Measurements from ENCODE around the gene HOXA10.
A peak's percentile ranks its signal among the peaks of the same experiment; 100 is the strongest.

Gene HOXA10

DNA sequence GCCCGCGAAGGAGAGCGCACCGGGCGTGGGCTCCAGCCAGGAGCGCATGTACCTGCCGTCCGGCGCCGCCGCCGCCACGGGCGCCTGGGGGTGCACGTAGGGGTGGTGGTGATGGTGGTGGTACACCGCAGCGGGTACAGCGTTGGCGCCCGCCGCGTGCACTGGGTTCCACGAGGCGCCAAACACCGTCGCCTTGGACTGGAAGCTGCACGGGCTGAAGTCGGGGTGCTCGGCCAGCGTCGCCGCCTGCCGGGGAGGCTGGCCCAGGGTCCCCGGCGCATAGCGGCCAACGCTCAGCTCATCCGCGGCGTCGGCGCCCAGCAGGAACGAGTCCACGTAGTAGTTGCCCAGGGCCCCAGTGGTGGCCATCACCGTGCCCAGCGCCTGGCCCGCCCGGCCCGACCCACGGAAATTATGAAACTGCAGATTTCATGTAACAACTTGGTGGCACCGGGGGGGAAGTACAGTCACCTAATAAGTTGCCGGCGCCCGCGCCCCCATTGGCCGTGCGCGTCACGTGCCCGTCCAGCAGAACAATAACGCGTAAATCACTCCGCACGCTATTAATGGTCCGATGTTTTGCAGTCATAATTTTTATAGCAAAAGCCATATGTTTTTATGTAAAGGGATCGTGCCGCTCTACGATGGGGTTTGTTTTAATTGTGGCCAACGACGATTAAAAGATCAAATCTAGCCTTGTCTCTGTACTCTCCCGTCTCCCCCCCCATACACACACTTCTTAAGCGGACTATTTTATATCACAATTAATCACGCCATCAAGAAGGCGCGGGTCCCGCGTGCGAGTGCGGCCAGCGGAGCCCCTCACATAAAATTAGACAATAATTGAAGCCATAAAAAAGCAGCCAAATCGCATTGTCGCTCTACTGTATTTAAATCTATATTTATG lies 8.8 kb downstream of the HOXA10 start, which contains the start of gene HOXA9:
Gene HOXA9 (minus strand): TSS at position 449 of the 907 bp plus-strand sequence. CDS start 80 bp downstream, at position 369.
- peak; percentile 15 for DNase-seq

DNA sequence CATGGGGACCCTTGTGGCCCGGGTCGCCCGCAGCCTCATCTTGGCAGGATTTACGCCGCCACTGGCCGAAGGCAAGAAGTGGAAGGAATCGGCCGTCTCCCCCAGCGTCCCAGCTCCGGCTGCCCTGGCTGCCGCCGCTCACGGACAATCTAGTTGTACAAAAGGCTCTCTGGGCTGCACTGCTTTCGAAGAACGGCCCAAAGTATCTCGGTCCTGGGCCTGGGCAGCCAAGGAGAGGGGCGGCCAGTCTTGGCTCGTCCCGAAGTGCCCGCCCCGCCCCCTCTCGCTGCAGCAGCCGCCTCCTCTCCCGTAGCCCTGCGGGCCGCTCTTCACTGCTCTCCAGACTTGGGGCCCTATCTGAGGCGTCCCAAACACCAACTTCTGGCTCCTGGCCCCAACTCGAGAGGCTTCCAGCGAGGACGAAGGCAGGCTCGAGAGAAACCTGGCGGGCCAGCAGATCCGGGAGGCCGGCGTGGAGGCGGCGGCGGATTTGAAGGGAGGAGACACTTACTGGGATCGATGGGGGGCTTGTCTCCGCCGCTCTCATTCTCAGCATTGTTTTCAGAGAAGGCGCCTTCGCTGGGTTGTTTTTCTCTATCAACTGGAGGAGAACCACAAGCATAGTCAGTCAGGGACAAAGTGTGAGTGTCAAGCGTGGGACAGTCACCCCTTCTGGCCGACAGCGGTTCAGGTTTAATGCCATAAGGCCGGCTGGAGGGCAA lies 9.6 kb downstream of the HOXA10 start:
- no peak for DNase-seq

DNA sequence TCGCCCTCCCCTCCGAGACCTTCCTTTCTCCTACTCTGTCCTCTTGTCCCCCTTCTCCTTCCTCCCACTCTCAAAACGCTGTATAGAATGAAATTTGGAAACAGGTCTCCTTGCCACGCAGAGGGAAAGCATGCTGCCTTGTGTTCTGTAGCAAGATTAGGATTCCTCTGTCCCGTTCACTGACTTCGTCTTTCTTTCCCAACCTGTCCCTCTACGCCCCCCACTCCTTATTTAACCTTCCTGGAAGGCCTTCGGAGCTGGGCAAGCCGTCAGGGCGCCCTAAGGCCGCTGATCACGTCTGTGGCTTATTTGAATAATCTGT lies 10.1 kb downstream of the HOXA10 start:
- DNase-seq: no peak

DNA sequence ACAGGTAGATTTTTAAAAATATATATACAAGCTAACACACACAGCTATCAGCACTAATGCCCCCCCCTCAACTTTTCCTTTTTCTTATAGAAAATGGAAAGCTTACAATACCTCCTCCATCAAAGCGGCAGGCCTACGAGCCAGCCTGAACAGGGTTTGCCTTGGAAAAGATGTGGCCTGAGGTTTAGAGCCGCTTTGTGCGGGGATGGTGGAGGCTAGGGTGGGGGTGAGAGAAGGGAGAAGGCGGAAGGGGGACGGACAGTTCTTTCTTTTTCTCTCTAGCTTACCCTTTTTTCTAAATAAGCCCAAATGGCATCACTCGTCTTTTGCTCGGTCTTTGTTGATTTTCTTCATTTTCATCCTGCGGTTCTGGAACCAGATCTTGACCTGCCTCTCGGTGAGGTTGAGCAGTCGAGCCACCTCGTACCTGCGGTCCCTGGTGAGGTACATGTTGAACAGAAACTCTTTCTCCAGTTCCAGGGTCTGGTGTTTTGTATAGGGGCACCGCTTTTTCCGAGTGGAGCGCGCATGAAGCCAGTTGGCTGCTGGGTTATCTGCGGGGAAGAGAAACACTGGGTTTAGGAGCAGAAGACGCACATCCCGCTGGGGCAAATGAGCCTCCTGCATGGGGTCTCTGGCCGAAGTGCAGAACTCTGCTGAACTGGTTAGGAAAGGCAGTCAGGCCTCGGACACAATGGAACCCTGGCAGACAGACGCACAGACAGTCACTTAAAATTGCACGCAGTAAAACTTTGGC lies 10.7 kb downstream of the HOXA10 start:
- DNase-seq: peak; percentile 2

DNA sequence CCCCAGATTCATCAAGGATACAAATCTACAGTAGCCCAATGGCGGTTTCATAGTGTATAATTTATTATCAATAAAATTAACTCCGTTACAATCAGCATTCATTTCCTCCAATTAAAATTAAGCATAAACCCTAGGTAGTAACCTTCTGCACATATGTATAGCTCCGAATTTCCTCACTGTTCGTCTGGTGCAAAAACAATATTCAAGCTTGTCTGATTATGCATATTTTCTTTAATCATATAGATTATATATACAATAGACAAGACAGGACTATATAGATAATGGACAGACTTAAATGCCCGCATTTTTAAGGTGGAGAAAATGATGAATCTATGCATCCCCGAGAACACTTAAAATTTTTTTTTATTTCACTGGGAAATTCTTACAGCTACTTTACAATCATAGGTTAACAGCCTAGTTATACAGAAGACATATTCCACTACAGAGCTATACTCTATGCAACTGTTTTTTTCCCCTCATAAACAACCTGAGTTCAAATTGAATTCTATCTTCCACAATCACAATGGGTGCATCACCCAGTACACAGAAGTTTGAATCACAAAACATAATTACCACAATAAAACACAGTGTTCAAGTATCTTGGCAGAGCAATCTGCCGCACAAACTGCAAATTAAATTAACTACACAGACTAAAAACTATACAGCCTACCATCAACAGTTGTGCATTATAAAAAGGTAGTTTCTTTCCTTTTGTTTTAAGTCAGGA lies 11.4 kb downstream of the HOXA10 start:
- no peak for DNase-seq

DNA sequence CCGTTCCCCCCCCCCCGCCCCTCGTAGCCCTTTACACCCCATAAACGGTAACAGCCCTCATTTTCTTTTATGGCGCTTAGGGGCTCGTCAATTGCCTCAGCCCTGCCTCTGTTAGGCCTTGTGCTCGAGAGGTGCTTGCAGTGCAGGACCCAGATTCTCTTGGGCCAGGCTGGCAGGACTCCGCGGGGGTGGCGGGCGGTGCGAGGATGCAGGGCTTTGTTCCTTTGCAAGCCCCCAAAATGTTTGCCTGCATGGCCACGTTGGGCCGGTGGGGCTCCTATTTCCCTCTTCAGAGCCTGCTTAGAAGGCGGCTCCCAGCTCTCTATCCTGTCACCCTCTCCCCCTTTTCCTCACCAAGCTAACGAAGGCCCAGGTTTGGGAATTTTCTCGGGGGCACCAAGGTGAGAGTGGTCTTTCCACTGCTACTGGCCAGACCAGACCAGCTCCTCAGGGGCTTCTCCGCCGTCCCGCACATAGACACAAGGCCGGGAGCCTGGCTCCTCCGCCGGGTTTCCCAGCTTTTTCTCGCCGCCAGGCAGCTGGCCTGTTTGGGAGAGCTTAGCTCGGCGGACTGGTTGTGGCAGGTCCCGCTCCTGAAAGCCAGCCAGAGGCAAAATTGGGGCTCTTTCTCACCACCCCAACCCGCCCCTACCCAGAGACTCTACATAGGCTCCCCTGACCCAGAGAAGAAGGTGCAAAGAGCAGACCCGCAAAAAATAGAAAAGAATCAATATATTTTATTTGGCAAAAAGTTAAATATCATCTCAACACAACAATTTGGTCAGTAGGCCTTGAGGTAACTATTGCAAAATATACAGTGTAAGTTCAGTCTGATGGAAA lies 12.2 kb downstream of the HOXA10 start:
- peak; percentile 15 for DNase-seq

DNA sequence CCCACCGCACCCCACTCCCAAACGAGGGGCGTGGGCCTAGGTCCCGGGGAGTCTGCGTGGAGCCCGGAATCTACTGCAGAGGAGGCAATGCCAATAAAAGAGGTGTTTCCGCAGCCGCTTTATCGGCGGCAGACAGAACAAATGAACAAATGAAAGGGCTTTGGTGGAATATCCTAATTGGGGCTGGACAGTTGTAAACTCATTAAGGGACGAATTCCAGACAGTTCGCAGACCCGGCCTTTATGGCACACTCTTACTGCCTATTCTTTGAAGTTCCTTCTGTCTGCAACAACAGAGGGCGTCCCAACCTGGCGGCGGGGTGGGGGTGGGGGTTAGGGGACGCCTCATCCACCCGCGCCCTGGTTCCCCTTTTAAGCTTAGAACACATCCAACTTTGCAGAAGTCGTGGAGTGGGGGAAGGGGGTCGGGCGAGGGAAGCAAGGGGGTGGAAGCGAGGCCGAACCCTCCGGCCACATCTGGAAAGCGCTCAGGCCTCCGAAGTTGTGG lies 12.9 kb downstream of the HOXA10 start:
- peak; percentile 15 for DNase-seq

DNA sequence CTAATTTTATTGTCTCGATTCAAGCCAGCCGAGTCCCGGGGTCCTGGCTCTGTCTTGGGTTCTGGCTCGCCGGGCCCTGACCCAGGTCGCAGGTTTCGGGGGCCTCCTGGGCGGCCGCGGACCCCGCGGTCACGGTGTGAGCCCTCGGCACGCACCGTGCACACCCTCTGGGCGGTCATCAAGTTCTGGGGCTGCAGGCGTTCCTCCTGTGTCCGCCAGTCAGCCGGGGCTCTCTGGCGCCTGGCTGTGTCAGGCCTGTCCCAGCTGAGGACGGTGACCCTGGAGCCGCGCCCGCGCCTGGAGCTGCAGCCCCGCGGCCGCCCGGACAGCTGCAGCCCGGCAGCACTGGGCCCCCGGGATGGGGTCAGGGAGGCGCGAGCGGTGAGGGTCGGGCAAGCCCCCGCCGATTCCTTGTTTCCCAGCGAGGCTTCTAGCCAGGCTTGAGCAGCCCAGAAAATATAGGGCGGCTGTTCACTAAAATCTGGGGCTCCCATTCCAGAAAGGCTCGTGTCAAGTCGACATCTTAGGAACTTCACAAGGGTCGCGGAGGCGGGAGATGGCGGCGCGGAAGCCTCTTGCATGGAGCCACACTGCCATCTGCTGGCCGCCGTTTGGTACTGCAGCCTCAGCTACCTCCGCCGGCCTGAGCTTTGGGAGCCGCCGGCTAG lies 13.4 kb downstream of the HOXA10 start:
- DNase-seq: peak; percentile 89

DNA sequence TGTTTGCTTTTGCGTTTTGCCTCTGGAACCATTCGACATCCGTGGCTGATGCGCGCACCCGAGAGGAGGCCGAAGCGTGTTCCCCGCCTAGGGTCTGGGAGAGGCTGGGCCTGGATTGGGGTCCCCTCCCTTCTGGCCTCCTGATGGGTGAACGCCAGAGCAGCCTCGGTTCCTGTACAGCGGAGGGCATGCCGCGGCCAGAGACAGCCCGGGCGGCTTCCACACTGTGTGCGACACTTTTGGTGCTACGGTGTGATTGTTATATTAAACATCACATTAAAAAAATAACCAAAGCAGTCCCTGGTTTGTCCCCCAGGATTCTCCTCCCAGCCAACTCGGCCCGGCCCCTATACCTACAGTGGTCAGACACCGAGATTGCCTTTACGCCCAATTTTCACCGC lies 14.0 kb downstream of the HOXA10 start:
- DNase-seq: peak; percentile 27

DNA sequence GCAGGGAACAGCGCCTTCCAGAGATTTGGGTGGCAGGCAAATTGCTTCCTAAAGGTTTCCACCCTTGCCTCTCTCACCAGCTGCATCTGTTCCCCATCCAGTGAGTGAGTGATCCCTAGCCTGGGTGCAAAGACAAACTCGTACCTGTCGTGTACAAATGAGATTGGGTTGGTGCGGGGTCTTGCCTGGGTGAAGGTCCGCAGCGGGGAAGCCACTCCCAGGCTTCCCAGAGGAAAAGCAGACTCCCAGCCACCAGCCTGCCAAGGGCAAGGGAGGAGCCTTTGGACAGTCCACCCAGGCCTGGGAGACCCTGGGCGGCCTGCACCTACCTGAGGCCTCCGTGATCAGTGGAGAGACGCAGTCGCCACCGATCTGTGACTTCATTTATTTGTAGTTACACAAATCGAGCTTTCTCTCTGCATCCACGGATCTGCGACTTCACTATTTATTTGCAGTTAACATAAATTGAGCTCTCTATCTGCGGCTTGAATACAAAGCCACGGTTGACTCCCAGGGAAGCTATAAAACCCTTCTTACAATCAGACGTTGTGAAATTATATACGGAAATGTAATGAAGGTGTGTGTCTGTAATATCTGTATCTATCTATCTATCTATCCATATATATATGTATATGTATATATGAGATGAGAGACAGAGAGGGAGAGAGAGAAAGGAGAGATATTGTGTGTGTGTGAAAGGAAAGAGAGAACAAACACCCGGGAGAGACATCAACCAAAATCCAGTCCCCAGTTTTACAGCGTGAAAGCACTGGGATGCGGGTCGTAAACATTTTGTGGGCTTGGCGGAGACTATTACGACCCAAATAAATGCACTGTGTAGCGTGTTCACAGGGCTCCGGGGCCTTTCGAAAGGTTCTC lies 14.6 kb downstream of the HOXA10 start:
- DNase-seq: peak; percentile 11

DNA sequence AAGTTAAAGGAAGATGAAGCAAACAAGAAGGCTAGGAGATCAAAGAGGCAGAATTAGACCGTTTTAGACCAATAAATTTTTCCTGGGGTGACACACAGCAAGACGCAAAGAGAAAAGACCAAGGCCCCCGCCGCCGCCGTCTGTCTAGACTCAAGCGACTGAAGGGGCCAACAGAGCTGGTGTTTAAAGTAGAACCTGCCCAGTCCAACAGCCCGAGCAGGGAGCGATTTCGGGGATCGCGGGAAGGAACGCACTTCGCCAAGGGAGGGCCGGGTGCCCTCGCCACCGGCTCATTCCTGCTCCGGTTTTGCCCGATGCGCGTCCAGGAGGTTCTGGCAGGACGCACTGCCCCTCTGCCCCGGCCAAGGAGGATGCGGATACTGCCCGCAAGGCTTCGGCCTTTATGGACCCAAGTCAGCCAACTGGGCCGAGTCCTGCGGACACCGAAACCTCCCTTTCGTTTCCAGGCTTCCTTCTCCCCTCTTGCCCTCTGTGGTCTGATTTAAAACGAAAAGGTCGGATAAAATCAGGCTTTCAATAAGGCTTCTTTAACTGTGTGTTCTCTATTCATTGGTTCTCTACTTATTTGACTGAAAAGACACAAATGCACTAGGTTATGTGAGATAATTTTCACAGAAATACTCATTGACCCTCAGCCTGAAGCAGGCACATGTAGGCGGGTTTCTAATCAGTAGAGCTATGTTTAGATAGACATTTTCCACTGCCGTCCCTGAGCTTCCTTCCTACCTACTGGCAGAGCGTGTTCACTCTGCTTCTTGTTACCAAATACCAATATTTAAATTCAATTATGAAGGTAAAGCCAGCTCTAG lies 15.5 kb downstream of the HOXA10 start:
- no peak for DNase-seq

DNA sequence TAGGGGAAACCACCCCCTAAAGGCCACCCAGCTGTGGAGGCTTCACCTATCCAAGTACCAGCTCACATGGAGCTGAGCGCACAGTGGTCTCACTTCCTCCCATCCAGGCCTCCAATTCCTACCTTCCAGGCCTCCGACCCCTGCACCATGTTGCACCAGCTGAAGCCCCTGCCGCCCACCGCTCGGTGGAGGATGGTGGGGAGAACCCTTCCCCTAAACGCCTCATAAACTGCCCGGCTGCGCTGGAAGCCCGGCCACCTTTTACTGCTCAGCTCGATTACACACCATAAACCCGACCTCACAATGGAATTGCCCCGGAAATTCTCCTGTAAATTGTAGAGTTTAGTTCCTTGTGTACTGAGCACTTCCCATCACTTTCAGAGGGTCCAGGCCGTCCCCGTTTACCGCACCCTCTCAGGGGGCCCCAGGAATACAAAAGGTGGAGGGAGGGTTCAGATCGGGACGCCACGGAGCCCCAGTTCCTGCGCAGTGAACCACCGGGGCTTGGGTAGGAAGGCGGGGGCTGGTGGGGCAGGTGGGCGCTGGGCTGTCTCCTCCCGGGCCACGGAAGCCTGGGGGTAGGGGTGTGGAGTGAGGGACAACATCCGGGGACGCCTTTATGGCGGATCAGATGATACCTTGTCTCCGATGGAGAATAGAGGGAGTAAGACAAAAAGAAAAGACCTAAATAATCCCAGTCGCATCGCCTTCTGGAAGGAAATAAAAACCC lies 16.3 kb downstream of the HOXA10 start:
- DNase-seq: no peak

DNA sequence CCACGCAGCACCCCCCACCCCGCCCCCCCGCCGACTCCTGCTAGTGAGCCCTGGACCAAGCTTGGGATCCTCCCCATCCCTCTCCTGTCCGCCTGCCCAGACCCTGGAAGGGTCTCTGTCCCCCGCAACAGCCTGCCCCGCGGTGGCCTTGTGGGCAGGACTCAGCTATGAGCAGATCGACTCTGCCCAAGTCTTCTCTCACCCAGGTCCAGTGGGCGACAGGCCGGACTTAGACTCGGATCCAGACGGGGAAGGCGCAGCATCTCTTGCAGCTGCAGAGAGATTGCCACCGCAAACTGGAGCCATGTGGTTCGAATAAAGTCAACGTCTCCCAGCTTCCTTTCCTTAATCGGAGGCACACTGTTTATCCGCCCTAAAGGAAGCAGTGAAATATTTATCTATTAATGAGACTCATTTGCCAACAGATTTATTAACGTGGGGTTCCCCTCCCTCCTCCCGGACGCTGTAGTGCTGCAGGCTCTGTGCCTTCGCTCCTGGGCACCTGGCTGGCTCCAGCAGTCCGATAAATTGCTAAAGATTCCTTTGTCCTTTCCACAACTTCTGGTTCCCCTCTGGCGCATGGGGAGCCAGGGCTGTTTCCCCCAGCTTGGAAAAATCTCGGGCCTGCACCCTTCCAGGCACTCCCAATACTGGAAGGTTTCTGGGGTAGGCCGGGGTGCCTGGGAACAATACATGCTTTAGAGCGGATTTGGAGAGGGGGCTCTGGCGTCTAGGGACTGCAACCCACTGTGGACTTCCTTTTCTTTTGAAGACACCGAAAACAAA lies 17.0 kb downstream of the HOXA10 start:
- DNase-seq: no peak

DNA sequence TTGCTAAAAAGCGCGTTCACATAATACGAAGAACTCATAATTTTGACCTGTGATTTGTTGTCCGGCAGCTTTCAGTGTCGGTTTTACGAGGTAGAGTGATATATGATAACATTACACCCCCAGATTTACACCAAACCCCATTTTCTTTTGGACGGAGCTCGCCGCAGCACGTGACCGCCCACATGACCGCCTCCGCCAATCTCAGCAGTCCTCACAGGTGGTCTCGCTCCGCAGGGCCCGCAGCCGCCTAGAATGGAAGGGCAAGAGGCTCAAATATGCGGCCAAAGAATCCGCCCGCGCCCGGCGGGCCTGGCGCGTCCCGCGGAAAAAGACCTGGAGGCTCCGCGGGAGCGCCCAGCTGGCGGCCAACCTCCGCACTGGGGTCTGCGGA lies 17.6 kb downstream of the HOXA10 start, which contains the start of gene HOXA7:
Gene HOXA7 (minus strand): TSS at position 168 of the 391 bp plus-strand sequence. CDS start 130 bp downstream, at position 38.
- no peak for DNase-seq

DNA sequence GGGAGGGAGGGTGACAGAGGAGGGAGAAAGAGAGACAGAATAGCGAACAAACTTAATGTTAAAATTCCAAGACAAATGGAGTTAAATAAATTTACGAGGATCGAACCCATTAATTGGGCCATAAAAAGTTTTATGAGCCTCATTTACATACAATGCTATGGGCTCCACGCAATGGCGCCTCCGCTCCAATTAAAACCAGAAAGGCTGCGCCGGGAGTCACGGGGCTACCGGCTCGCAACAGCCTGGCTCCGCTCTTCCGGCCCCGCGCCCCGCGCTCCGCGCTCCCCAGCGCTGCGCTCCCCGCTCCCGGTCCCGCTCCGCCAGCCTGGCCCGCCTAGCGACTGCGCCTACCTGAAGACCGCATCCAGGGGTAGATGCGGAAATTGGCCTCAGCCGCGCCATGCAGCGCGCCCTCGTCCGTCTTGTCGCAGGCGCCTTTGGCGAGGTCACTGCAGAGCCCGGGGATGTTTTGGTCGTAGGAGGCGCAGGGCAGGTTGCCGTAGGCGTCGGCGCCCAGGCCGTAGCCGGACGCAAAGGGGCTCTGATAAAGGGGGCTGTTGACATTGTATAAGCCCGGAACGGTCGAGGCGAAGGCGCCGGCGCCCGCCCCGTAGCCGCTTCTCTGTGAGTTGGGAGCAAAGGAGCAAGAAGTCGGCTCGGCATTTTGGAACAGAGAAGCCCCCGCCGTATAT lies 18.2 kb downstream of the HOXA10 start:
- peak; percentile 19 for DNase-seq
